KMS-11 (cell line): ENCODE measurements around the gene KAZN.

Experiments
- H2AFZ ChIP-seq: fragments of 200-600 bp; sonication (generic); 2 replicates; pipeline ENCODE4 v1.6.1; 2016; ENCODE audit warnings: antibody characterized with exemption, mixed run types, low read depth
- H3K27ac ChIP-seq: fragments of 200-600 bp; sonication (generic); 2 replicates; pipeline ENCODE4 v1.6.1; 2016; ENCODE audit warnings: mild to moderate bottlenecking, mixed run types
- H3K27me3 ChIP-seq: fragments of 200-600 bp; sonication (generic); 2 replicates; pipeline ENCODE4 v1.6.1; 2017; ENCODE audit warnings: mild to moderate bottlenecking, low read depth, mixed run types, moderate library complexity; ENCODE audit not compliant: insufficient read depth
- H3K36me3 ChIP-seq: fragments of 200-600 bp; sonication (generic); 2 replicates; pipeline ENCODE4 v1.6.1; 2017; ENCODE audit warnings: mild to moderate bottlenecking, mixed run types; ENCODE audit not compliant: insufficient read depth
- H3K4me1 ChIP-seq: fragments of 200-600 bp; sonication (generic); 2 replicates; pipeline ENCODE4 v1.6.1; 2016; ENCODE audit warnings: mild to moderate bottlenecking, low read depth, mixed run types; ENCODE audit not compliant: poor library complexity, severe bottlenecking
- H3K4me2 ChIP-seq: fragments of 200-600 bp; sonication (generic); 2 replicates; pipeline ENCODE4 v1.7.0; 2016; ENCODE audit warnings: mild to moderate bottlenecking, mixed run types
- H3K4me3 ChIP-seq: fragments of 200-600 bp; sonication (generic); IDR thresholded peaks from 2 replicates; pipeline ENCODE4 v1.6.1; 2017; ENCODE audit warnings: low read depth, low read length, mixed read lengths; ENCODE audit not compliant: insufficient read depth
- H3K79me2 ChIP-seq: fragments of 200-600 bp; sonication (generic); 2 replicates; pipeline ENCODE4 v1.6.1; 2016; ENCODE audit warnings: low read depth, mixed run types; ENCODE audit not compliant: insufficient read depth
- H3K9ac ChIP-seq: fragments of 200-600 bp; sonication (generic); 2 replicates; pipeline ENCODE4 v1.6.1; 2016; ENCODE audit warnings: mild to moderate bottlenecking, mixed run types
- H4K20me1 ChIP-seq: fragments of 200-600 bp; sonication (generic); 2 replicates; pipeline ENCODE4 v1.6.1; 2016; ENCODE audit warnings: mild to moderate bottlenecking, mixed run types; ENCODE audit not compliant: insufficient read depth
- TF ChIP-seq, protein P1 (sequence below): fragments of 200-600 bp; sonication (generic); conservative IDR thresholded peaks from 2 replicates; pipeline ENCODE4 v1.6.1; 2017; ENCODE audit warnings: low read depth, mild to moderate bottlenecking, antibody characterized with exemption, low read length, moderate library complexity, mixed read lengths

Gene KAZN

GRCh38 chr1:15090373-15090772 is 491.9 kb downstream of the KAZN start:
- Histone ChIP-seq H3K79me2 (no peaks in the 10 kb centered on the region), H3K4me1 (no peaks in the 10 kb centered on the region), H3K27me3 (peaks cover 8% of the 10 kb centered on the region; the same call in 1 of the 2 replicates), H3K27ac (no peak overlapping the region), H3K4me3 (no peak overlapping the region), H3K4me2 (no peak overlapping the region), H3K36me3 (no peaks in the 10 kb centered on the region), H4K20me1 (no peaks in the 10 kb centered on the region), H3K9ac (no peak overlapping the region), H2AFZ (no peak overlapping the region)
- TF ChIP-seq, protein P1, sequence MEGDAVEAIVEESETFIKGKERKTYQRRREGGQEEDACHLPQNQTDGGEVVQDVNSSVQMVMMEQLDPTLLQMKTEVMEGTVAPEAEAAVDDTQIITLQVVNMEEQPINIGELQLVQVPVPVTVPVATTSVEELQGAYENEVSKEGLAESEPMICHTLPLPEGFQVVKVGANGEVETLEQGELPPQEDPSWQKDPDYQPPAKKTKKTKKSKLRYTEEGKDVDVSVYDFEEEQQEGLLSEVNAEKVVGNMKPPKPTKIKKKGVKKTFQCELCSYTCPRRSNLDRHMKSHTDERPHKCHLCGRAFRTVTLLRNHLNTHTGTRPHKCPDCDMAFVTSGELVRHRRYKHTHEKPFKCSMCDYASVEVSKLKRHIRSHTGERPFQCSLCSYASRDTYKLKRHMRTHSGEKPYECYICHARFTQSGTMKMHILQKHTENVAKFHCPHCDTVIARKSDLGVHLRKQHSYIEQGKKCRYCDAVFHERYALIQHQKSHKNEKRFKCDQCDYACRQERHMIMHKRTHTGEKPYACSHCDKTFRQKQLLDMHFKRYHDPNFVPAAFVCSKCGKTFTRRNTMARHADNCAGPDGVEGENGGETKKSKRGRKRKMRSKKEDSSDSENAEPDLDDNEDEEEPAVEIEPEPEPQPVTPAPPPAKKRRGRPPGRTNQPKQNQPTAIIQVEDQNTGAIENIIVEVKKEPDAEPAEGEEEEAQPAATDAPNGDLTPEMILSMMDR, result no peak

DNA sequence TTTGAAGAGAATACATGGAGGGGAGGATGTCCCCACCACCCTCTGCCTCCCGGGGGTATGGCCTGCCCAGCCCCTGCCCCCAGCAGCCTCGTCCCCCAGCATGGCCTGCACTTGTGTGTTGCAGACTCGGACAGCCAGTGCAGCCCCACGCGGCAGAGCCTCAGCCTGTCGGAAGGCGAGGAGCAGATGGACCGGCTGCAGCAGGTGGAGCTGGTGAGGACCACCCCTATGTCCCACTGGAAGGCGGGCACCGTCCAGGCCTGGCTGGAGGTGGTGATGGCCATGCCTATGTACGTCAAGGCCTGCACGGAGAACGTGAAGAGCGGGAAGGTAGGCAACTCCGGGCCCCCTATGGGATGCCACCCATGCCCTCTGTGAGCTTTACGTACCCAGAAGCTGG is 495.6 kb downstream of the KAZN start:
- Histone ChIP-seq H4K20me1 (no peaks in the 10 kb centered on the region), H3K9ac (no peak overlapping the region), H3K4me2 (no peak overlapping the region), H3K36me3 (no peaks in the 10 kb centered on the region), H2AFZ (no peak overlapping the region), H3K79me2 (no peaks in the 10 kb centered on the region), H3K4me3 (no peak overlapping the region), H3K4me1 (no peaks in the 10 kb centered on the region), H3K27me3 (peaks cover 11% of the 10 kb centered on the region; the same call in 1 of the 2 replicates), H3K27ac (no peak overlapping the region)
- TF ChIP-seq, protein P1, result no peak

GRCh38 chr1:15094719-15095495 is 496.4 kb downstream of the KAZN start:
- H3K27ac ChIP-seq, result no peak overlapping the region
- H3K4me3 ChIP-seq, result no peak overlapping the region
- no peak overlapping the region for H3K9ac ChIP-seq
- H3K36me3 ChIP-seq, result no peaks in the 10 kb centered on the region
- no peak overlapping the region for H3K4me2 ChIP-seq
- H2AFZ ChIP-seq, result no peak overlapping the region
- TF ChIP-seq, protein P1, result no peak
- no peaks in the 10 kb centered on the region for H4K20me1 ChIP-seq
- H3K79me2 ChIP-seq, result no peaks in the 10 kb centered on the region
- no peaks in the 10 kb centered on the region for H3K4me1 ChIP-seq
- peaks cover 13% of the 10 kb centered on the region; the same call in 1 of the 2 replicates for H3K27me3 ChIP-seq

- H3K27me3 ChIP-seq, result peaks cover 14% of the 10 kb centered on the region; the same call in 1 of the 2 replicates
- no peaks in the 10 kb centered on the region for H3K4me1 ChIP-seq
- H3K9ac ChIP-seq, result no peak overlapping the region
- H3K36me3 ChIP-seq, result no peaks in the 10 kb centered on the region
- no peak overlapping the region for H3K4me2 ChIP-seq
- H3K79me2 ChIP-seq, result no peaks in the 10 kb centered on the region
- H2AFZ ChIP-seq, result no peak overlapping the region
- TF ChIP-seq, protein P1, result no peak
- no peak overlapping the region for H3K27ac ChIP-seq
- H3K4me3 ChIP-seq, result no peak overlapping the region
- no peaks in the 10 kb centered on the region for H4K20me1 ChIP-seq
Observed at GRCh38 chr1:15095496-15095875, 497.0 kb downstream of the KAZN start.
